ENCODE data around the gene SUPT6H. TPM values are rescaled to one million over a fixed set of nuclear protein-coding genes. Genes with fewer than 3 reads are reported as not detected.

Gene SUPT6H
- total RNA-seq, 2 donors from 2014 or later = 26.5 to 37.2 TPM

- H3K4me3 ChIP-seq = peak within 1 kb of the TSS in 1 of 2 donors; percentile 16
These were observed 49.7 kb downstream of the SUPT6H start, which contains the start of gene PROCA1 for GRCh38 chr17:28711723-28712031. PROCA1 (minus strand) TSS chr17:28711888; CDS start chr17:28711660, 228 bp downstream.

GRCh38 chr17:28712032-28712704, 50.2 kb downstream of the SUPT6H start:
- no peaks in the 10 kb centered on the region for H3K9me3 ChIP-seq
- 50 to 61% methylated on average over 29 to 33 of the region's 34 CpGs for WGBS, 2 donors
- intact Hi-C loops (cut with DNase I) = loop anchor here (5.0 kb wide), 1 partner anchor 50 kb away; the partner anchor contains the start of genes SDF2 and SUPT6H
- H3K27ac ChIP-seq = peak overlapping the region in 2 of 4 donors; percentile 71 to 79
- no peak for ATAC-seq
- H3K36me3 ChIP-seq (replicated peaks in 1 of 2; ENCODE audit: insufficient read depth in 1 of 2, low read depth in 2 of 2) = no peaks in the 10 kb centered on the region
- DNase-seq = peak in 2 of 4 donors; percentile 19 to 39
- TF ChIP-seq CTCF (IDR thresholded peaks at IDR 0.05) (no peak), POLR2A (IDR thresholded peaks at IDR 0.05) (no peak)
- no peak overlapping the region for H3K4me3 ChIP-seq
- peaks cover 14% of the 10 kb centered on the region for H3K4me1 ChIP-seq
- H3K27me3 ChIP-seq = peaks cover 0 to 3% of the 10 kb centered on the region in 2 donors

More at GRCh38 chr17:28711723-28712031, 49.7 kb downstream of the SUPT6H start, which contains the start of gene PROCA1:
- no peak for TF ChIP-seq CTCF (IDR thresholded peaks at IDR 0.05)
- TF ChIP-seq POLR2A (IDR thresholded peaks at IDR 0.05) = no peak
- peaks cover 14% of the 10 kb centered on the region for H3K4me1 ChIP-seq
- intact Hi-C loops (cut with DNase I) = loop anchor here (5.0 kb wide), 1 partner anchor 49 kb away; the partner anchor contains the start of genes SDF2 and SUPT6H
- H3K36me3 ChIP-seq (replicated peaks in 1 of 2; ENCODE audit: insufficient read depth in 1 of 2, low read depth in 2 of 2) = no peaks in the 10 kb centered on the region
- no peaks in the 10 kb centered on the region for H3K27me3 ChIP-seq
- peak within 1 kb of the TSS; percentile 39 to 79 (median 56) for H3K27ac ChIP-seq
- no peak for ATAC-seq
- DNase-seq = peak in 1 of 4 donors; percentile 25
- 7 to 10% methylated on average over 20 of the region's 20 CpGs for WGBS, 2 donors
- no peaks in the 10 kb centered on the region for H3K9me3 ChIP-seq

- WGBS, 2 donors = 77 to 79% methylated on average over 7 of the region's 7 CpGs
- no peak for TF ChIP-seq CTCF (IDR thresholded peaks at IDR 0.05)
- no peak for TF ChIP-seq POLR2A (IDR thresholded peaks at IDR 0.05)
- Histone ChIP-seq H3K4me1 (peaks cover 14% of the 10 kb centered on the region), H3K9me3 (no peaks in the 10 kb centered on the region), H3K27ac (no peak overlapping the region), H3K4me3 (no peak overlapping the region), H3K36me3 (replicated peaks in 1 of 2; ENCODE audit: insufficient read depth in 1 of 2, low read depth in 2 of 2) (no peaks in the 10 kb centered on the region), H3K27me3 (peaks cover 0 to 6% of the 10 kb centered on the region in 2 donors)
- ATAC-seq (no peak), DNase-seq (no peak)
- intact Hi-C loops (cut with DNase I) = loop anchor here (5.0 kb wide), 1 partner anchor 51 kb away; the partner anchor contains the start of genes SDF2 and SUPT6H
These were observed 50.9 kb downstream of the SUPT6H start for GRCh38 chr17:28712705-28713415.

- ATAC-seq = no peak
- Histone ChIP-seq H3K4me3 (no peak overlapping the region), H3K27me3 (peaks cover 0 to 6% of the 10 kb centered on the region in 2 donors), H3K27ac (no peak overlapping the region), H3K4me1 (peaks cover 18% of the 10 kb centered on the region), H3K36me3 (replicated peaks in 1 of 2; ENCODE audit: insufficient read depth in 1 of 2, low read depth in 2 of 2) (no peaks in the 10 kb centered on the region), H3K9me3 (no peaks in the 10 kb centered on the region)
- WGBS, 2 donors = 50 to 70% methylated on average over 1 to 3 of the region's 3 CpGs
- no peak for DNase-seq
- intact Hi-C loops (cut with DNase I) = loop anchor here (5.0 kb wide), 1 partner anchor 52 kb away; the partner anchor contains the start of genes SDF2 and SUPT6H
- TF ChIP-seq POLR2A (IDR thresholded peaks at IDR 0.05) = no peak
- no peak for TF ChIP-seq CTCF (IDR thresholded peaks at IDR 0.05)
These were observed 52.3 kb downstream of the SUPT6H start for GRCh38 chr17:28714281-28714680.
